Measurements from ENCODE around the gene IFNGR2. TPM values are rescaled to one million over a fixed set of nuclear protein-coding genes. Genes with fewer than 3 reads are reported as not detected.

Gene IFNGR2
- total RNA-seq, 1 donor from 2014 or later: 66.5 TPM

- no peak for TF ChIP-seq CTCF (IDR thresholded peaks at IDR 0.05; ENCODE audit: insufficient read depth, low read length, poor library complexity, severe bottlenecking)
- Histone ChIP-seq H3K36me3 (ENCODE audit: control insufficient read depth, insufficient read depth, low read length) (no peaks in the 10 kb centered on the region), H3K4me3 (ENCODE audit: low read depth, low read length) (no peak overlapping the region), H3K27me3 (ENCODE audit: control insufficient read depth, insufficient read depth, low read length) (no peaks in the 10 kb centered on the region)
- DNase-seq (ENCODE audit: low read depth): no peak
These were observed 34.6 kb upstream of the IFNGR2 start for GRCh38 chr21:33368576-33368975.

GRCh38 chr21:33369586-33369985 lies 33.6 kb upstream of the IFNGR2 start:
- Histone ChIP-seq H3K4me3 (ENCODE audit: low read depth, low read length) (no peak overlapping the region), H3K36me3 (ENCODE audit: control insufficient read depth, insufficient read depth, low read length) (no peaks in the 10 kb centered on the region), H3K27me3 (ENCODE audit: control insufficient read depth, insufficient read depth, low read length) (no peaks in the 10 kb centered on the region)
- no peak for TF ChIP-seq CTCF (IDR thresholded peaks at IDR 0.05; ENCODE audit: insufficient read depth, low read length, poor library complexity, severe bottlenecking)
- DNase-seq (ENCODE audit: low read depth): no peak

- TF ChIP-seq CTCF (IDR thresholded peaks at IDR 0.05; ENCODE audit: insufficient read depth, low read length, poor library complexity, severe bottlenecking): no peak
- H3K4me3 ChIP-seq (ENCODE audit: low read depth, low read length): no peak overlapping the region
- H3K27me3 ChIP-seq (ENCODE audit: control insufficient read depth, insufficient read depth, low read length): no peaks in the 10 kb centered on the region
- no peaks in the 10 kb centered on the region for H3K36me3 ChIP-seq (ENCODE audit: control insufficient read depth, insufficient read depth, low read length)
- DNase-seq (ENCODE audit: low read depth): no peak
These were observed 32.9 kb upstream of the IFNGR2 start for GRCh38 chr21:33370305-33370704.

GRCh38 chr21:33371366-33371765 lies 31.8 kb upstream of the IFNGR2 start:
- no peaks in the 10 kb centered on the region for H3K36me3 ChIP-seq (ENCODE audit: control insufficient read depth, insufficient read depth, low read length)
- H3K27me3 ChIP-seq (ENCODE audit: control insufficient read depth, insufficient read depth, low read length): no peaks in the 10 kb centered on the region
- no peak for TF ChIP-seq CTCF (IDR thresholded peaks at IDR 0.05; ENCODE audit: insufficient read depth, low read length, poor library complexity, severe bottlenecking)
- DNase-seq (ENCODE audit: low read depth): no peak
- no peak overlapping the region for H3K4me3 ChIP-seq (ENCODE audit: low read depth, low read length)

GRCh38 chr21:33372582-33372981 lies 30.6 kb upstream of the IFNGR2 start:
- TF ChIP-seq CTCF (IDR thresholded peaks at IDR 0.05; ENCODE audit: insufficient read depth, low read length, poor library complexity, severe bottlenecking): no peak
- no peak for DNase-seq (ENCODE audit: low read depth)
- H3K4me3 ChIP-seq (ENCODE audit: low read depth, low read length): no peak overlapping the region
- H3K27me3 ChIP-seq (ENCODE audit: control insufficient read depth, insufficient read depth, low read length): no peaks in the 10 kb centered on the region
- H3K36me3 ChIP-seq (ENCODE audit: control insufficient read depth, insufficient read depth, low read length): no peaks in the 10 kb centered on the region

- H3K27me3 ChIP-seq (ENCODE audit: control insufficient read depth, insufficient read depth, low read length): no peaks in the 10 kb centered on the region
- no peak for DNase-seq (ENCODE audit: low read depth)
- no peak overlapping the region for H3K4me3 ChIP-seq (ENCODE audit: low read depth, low read length)
- H3K36me3 ChIP-seq (ENCODE audit: control insufficient read depth, insufficient read depth, low read length): no peaks in the 10 kb centered on the region
- TF ChIP-seq CTCF (IDR thresholded peaks at IDR 0.05; ENCODE audit: insufficient read depth, low read length, poor library complexity, severe bottlenecking): no peak
These were observed 29.8 kb upstream of the IFNGR2 start for GRCh38 chr21:33373451-33373850.
